ENCODE measurements around the gene B3GNT4. TPM values are rescaled to one million over a fixed set of nuclear protein-coding genes. Genes with fewer than 3 reads are reported as not detected.

The B3GNT4 gene
- not detected for total RNA-seq
- long read RNA-seq: 0 reads

DNA sequence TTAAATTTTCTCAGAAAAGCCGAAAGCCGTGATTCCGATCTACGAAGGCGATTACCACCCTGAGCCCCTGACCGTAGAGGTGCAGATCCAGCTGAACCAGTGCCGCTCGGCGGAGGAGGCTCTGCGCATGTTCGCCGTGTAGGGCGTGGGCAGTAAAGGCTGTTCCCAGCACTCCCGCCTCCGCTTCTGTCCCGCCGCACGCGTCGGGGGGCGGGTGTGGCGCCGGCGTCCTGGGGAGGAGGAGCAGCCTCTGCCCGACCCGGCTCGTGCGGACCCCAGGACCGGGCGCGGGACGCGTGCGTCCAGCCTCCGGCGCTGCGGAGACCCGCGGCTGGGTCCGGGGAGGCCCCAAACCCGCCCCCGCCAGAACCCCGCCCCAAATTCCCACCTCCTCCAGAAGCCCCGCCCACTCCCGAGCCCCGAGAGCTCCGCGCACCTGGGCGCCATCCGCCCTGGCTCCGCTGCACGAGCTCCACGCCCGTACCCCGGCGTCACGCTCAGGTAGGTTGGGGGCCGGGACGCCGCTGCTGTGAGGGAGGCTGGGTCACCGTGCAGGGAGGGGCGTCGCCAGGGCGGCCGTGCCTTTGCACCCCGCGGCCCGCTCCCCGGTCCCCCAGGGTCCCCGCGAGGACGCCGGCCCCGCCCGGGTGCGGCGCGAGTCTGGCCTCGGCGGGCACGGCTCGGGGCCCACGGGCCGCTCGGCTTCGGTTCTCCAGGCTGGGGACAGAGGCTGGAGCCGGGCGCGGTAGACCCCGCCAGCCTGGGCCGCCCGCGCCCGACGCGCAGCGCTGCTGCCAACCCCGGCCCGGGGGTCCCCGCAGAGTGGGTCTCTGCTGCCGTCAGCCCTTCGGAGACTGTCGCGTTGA is at the start of gene B3GNT4:
Gene B3GNT4, plus strand, starts transcription at position 409 of the 866 bp plus-strand sequence. CDS start 910 bp downstream, outside the sequence.
- H3K36me3 ChIP-seq: peaks cover 21% of the 10 kb centered on the region
- TF ChIP-seq, protein P1, sequence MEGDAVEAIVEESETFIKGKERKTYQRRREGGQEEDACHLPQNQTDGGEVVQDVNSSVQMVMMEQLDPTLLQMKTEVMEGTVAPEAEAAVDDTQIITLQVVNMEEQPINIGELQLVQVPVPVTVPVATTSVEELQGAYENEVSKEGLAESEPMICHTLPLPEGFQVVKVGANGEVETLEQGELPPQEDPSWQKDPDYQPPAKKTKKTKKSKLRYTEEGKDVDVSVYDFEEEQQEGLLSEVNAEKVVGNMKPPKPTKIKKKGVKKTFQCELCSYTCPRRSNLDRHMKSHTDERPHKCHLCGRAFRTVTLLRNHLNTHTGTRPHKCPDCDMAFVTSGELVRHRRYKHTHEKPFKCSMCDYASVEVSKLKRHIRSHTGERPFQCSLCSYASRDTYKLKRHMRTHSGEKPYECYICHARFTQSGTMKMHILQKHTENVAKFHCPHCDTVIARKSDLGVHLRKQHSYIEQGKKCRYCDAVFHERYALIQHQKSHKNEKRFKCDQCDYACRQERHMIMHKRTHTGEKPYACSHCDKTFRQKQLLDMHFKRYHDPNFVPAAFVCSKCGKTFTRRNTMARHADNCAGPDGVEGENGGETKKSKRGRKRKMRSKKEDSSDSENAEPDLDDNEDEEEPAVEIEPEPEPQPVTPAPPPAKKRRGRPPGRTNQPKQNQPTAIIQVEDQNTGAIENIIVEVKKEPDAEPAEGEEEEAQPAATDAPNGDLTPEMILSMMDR (IDR thresholded peaks at IDR 0.05; ENCODE audit: borderline replicate concordance): no peak
- no peak within 1 kb of the TSS for H3K27ac ChIP-seq (replicated peaks)
- intact Hi-C loops (cut with micrococcal nuclease): no loop called here
- H3K4me1 ChIP-seq: peaks cover 20% of the 10 kb centered on the region
- peaks cover 69% of the 10 kb centered on the region for H3K27me3 ChIP-seq (ENCODE audit: low read depth)
- DNase-seq: peak; percentile 51
- no peaks in the 10 kb centered on the region for H3K9me3 ChIP-seq (replicated peaks)
- H3K4me3 ChIP-seq: peak within 1 kb of the TSS; percentile 76

DNA sequence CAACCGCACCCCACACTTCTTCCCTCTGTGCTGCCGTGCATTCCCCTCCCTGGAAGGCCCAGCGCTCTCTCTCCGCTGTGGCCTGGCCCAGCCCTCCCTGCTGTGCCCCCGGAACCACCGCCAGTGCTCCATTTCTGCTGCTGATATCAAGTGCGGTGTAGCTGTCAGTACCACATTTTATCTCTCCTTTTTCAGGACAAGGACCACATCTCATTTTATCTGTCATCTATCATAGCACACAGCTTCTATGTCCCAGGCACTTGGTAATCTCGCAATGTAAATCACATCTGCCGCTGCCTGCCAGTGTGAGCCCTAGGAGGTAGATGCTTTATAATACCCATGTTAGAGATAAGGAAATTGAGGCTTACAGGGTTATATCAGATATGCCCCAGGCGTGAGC is 47.8 kb upstream of the B3GNT4 start:
- intact Hi-C loops (cut with micrococcal nuclease): no loop called here
- DNase-seq: no peak
- H3K27ac ChIP-seq (replicated peaks): no peak overlapping the region
- H3K4me1 ChIP-seq: no peaks in the 10 kb centered on the region
- peaks cover 24% of the 10 kb centered on the region for H3K27me3 ChIP-seq (ENCODE audit: low read depth)
- no peaks in the 10 kb centered on the region for H3K9me3 ChIP-seq (replicated peaks)
- H3K36me3 ChIP-seq: no peaks in the 10 kb centered on the region
- TF ChIP-seq, protein P1 (IDR thresholded peaks at IDR 0.05; ENCODE audit: borderline replicate concordance): no peak
- no peak overlapping the region for H3K4me3 ChIP-seq

DNA sequence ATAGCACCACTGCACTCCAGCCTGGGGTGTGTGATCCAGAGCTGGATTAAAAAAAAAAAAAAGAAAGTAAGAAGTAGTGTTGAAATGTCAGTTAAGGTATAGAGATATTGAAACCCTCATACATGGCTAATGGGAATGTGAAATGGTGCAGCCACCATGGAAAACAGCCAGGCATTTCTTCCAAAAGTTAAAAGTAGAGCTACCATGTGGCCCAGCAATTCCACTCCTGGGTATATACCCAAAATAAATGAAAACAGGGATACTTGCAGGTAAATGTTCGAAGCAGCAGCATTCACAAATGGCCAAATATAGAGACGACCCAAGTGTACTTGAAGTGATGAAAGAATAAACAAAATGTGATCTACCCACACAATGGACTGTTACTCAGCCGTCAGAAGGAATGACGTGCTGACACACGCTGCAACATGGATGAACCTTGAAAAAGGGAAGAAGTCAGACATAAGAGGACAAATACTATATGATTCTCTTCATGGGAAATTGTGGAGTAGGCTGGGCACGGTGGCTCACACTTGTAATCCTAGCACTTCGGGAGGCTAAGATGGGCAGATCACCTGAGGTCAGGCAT is 44.7 kb upstream of the B3GNT4 start:
- no peak overlapping the region for H3K4me3 ChIP-seq
- H3K27ac ChIP-seq (replicated peaks): no peak overlapping the region
- H3K9me3 ChIP-seq (replicated peaks): no peaks in the 10 kb centered on the region
- DNase-seq: no peak
- intact Hi-C loops (cut with micrococcal nuclease): no loop called here
- H3K4me1 ChIP-seq: no peaks in the 10 kb centered on the region
- peaks cover 37% of the 10 kb centered on the region for H3K27me3 ChIP-seq (ENCODE audit: low read depth)
- H3K36me3 ChIP-seq: no peaks in the 10 kb centered on the region
- TF ChIP-seq, protein P1 (IDR thresholded peaks at IDR 0.05; ENCODE audit: borderline replicate concordance): no peak

DNA sequence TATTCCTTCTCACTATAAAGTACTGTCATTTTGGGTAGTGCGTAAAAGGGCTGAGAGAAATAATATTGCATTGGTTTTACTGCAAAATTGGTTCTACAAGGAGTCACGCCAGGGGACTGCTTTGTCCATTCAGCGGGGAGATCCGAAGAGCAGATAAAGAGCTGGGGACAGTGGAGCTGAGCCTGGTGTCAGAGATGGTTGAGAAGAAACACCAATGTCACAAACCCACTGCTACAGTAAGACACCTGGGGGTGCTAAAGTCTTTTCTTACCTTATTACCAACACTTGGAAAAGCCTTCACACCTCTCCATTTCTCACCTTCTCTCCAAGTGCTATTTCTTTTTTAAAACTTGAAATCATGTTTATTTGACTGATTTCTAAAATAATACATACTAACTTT is 43.6 kb upstream of the B3GNT4 start:
- Histone ChIP-seq H3K27me3 (ENCODE audit: low read depth) (peaks cover 43% of the 10 kb centered on the region), H3K27ac (replicated peaks) (no peak overlapping the region), H3K4me3 (no peak overlapping the region), H3K4me1 (no peaks in the 10 kb centered on the region), H3K9me3 (replicated peaks) (no peaks in the 10 kb centered on the region), H3K36me3 (no peaks in the 10 kb centered on the region)
- TF ChIP-seq, protein P1 (IDR thresholded peaks at IDR 0.05; ENCODE audit: borderline replicate concordance): no peak
- intact Hi-C loops (cut with micrococcal nuclease): no loop called here
- DNase-seq: no peak

DNA sequence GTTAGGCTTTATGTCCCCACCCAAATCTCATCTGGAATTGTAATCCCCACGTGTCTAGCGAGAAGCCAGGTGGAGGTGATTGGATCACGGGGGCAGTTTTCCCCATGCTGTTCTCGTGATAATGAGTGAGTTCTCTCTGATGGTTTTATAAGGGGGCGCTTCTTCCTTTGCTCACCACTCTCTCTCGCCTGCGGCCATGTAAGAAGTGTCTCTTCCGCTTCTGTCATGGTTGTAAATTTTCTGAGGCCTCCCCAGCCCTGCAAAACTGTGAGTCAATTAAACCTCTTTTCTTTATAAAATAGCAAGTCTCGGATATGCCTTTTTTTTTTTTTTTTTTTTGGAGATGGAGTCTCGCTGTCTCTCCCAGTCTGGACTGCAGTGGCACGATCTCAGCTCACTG is 42.7 kb upstream of the B3GNT4 start:
- Histone ChIP-seq H3K9me3 (replicated peaks) (no peaks in the 10 kb centered on the region), H3K27ac (replicated peaks) (no peak overlapping the region), H3K4me3 (no peak overlapping the region), H3K4me1 (no peaks in the 10 kb centered on the region), H3K36me3 (no peaks in the 10 kb centered on the region), H3K27me3 (ENCODE audit: low read depth) (peaks cover 39% of the 10 kb centered on the region)
- TF ChIP-seq, protein P1 (IDR thresholded peaks at IDR 0.05; ENCODE audit: borderline replicate concordance): no peak
- intact Hi-C loops (cut with micrococcal nuclease): no loop called here
- DNase-seq: no peak
